A673 (cell line): Measurements from ENCODE around the gene ZNHIT1.

Experiments used
- CTCF ChIP-seq: fragments of 300-800, 200-600 bp; sonication (generic); conservative IDR thresholded peaks from 2 replicates; pipeline ENCODE4 v1.5.1; 2017; ENCODE audit warnings: low read depth, mild to moderate bottlenecking, antibody characterized with exemption, low read length, moderate library complexity, mixed read lengths
- EZH2 ChIP-seq: fragments of 200-600 bp; sonication (generic); IDR thresholded peaks from 2 replicates; pipeline ENCODE4 v1.6.1; 2017; ENCODE audit warnings: borderline replicate concordance, low read depth, mild to moderate bottlenecking, mixed read lengths, antibody characterized with exemption, low read length; ENCODE audit not compliant: poor library complexity, severe bottlenecking

GRCh38 chr7:101238226-101239182 lies 20.5 kb downstream of the ZNHIT1 start:
- TF ChIP-seq CTCF = no peak
- TF ChIP-seq EZH2 = no peak
